ENCODE data around the gene GCC2. TPM values are rescaled to one million over a fixed set of nuclear protein-coding genes. Genes with fewer than 3 reads are reported as not detected.
"Not testable (repeated sequence)": the region's sequence is repeated elsewhere in the genome, so short reads cannot be mapped to it uniquely, and the experiment has no call there.

Gene GCC2
- total RNA-seq, 1 donor from 2014 or later, result 53.9 TPM

DNA sequence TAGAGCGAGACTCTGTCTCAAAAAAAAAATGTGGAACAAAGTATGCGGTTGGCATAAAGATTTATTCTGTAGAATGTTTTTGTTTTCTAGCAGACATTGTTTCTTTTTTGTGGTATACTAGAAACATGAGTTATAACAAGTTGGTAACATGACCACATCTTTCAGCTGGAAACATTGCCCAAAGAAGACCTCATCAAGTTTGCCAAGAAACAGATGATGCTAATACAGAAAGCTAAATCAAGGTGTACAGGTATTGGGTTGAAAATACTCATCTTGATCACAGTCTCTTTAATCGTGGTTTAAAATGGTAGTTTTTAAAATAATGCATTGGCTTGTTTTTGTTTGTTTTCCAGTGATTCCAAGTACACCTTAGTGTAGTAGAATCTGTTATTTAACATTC, 1.9 kb downstream of the GCC2 start:
- peaks cover 16% of the 10 kb centered on the region for H3K36me3 ChIP-seq (ENCODE audit: insufficient read depth, low read length)
- Mint-ChIP-seq H3K27ac (ENCODE audit: unreplicated experiment) (no peak overlapping the region), H3K27me3 (ENCODE audit: low read depth, unreplicated experiment) (no peaks in the 10 kb centered on the region), H3K36me3 (ENCODE audit: low read depth, unreplicated experiment) (peaks cover 7% of the 10 kb centered on the region), H3K4me3 (ENCODE audit: unreplicated experiment) (peak overlapping the region; percentile 98), H3K4me1 (ENCODE audit: low read depth, unreplicated experiment) (peaks cover 8% of the 10 kb centered on the region), H3K9me3 (ENCODE audit: unreplicated experiment) (peaks cover 2% of the 10 kb centered on the region)
- H2AFZ ChIP-seq (ENCODE audit: low read depth, low read length), result no peak overlapping the region
- no peak for TF ChIP-seq EZH2 (IDR thresholded peaks at IDR 0.05; ENCODE audit: insufficient read depth, low read length)
- TF ChIP-seq, protein P1, sequence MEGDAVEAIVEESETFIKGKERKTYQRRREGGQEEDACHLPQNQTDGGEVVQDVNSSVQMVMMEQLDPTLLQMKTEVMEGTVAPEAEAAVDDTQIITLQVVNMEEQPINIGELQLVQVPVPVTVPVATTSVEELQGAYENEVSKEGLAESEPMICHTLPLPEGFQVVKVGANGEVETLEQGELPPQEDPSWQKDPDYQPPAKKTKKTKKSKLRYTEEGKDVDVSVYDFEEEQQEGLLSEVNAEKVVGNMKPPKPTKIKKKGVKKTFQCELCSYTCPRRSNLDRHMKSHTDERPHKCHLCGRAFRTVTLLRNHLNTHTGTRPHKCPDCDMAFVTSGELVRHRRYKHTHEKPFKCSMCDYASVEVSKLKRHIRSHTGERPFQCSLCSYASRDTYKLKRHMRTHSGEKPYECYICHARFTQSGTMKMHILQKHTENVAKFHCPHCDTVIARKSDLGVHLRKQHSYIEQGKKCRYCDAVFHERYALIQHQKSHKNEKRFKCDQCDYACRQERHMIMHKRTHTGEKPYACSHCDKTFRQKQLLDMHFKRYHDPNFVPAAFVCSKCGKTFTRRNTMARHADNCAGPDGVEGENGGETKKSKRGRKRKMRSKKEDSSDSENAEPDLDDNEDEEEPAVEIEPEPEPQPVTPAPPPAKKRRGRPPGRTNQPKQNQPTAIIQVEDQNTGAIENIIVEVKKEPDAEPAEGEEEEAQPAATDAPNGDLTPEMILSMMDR (IDR thresholded peaks at IDR 0.05; ENCODE audit: insufficient read depth, low read depth, low read length), result no peak
- DNase-seq (ENCODE audit: low read depth) (no peak), FAIRE-seq (no peak)
- no peaks in the 10 kb centered on the region for H3K27me3 ChIP-seq (ENCODE audit: insufficient read depth, low read length)
- peaks cover 11% of the 10 kb centered on the region for H3K4me1 ChIP-seq (ENCODE audit: insufficient read depth, low read length)
- H3K9me3 ChIP-seq (ENCODE audit: insufficient read depth, low read depth, low read length), result no peaks in the 10 kb centered on the region
- H4K20me1 ChIP-seq (ENCODE audit: insufficient read depth, low read length), result no peaks in the 10 kb centered on the region
- no peak overlapping the region for H3K27ac ChIP-seq (ENCODE audit: low read depth, low read length)
- no peak overlapping the region for H3K4me2 ChIP-seq (ENCODE audit: low read length)
- H3K9ac ChIP-seq (ENCODE audit: low read length), result no peak overlapping the region
- H3K4me3 ChIP-seq (ENCODE audit: insufficient read depth, low read depth, low read length), result no peak overlapping the region
- peaks cover 12% of the 10 kb centered on the region for H3K79me2 ChIP-seq (ENCODE audit: insufficient read depth, low read length)

DNA sequence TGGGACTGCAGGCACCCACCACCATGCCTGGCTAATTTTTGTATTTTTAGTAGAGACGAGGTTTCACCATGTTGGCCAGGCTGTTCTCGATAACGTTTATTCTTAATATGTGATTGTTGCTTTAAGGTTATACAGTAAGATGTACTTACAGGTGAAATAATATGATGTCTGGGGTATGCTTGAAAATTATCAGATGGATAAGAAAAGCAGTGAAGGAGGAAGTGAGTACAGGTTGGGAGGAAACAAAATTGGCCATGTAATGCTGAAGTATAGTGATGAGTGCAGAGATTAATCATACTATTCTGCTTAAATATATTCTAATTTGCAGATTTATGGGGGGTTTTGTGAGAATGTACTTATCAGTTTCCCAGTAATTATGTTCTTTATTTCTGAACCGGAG, 3.0 kb downstream of the GCC2 start:
- H3K36me3 ChIP-seq (ENCODE audit: insufficient read depth, low read length), result peaks cover 16% of the 10 kb centered on the region

DNA sequence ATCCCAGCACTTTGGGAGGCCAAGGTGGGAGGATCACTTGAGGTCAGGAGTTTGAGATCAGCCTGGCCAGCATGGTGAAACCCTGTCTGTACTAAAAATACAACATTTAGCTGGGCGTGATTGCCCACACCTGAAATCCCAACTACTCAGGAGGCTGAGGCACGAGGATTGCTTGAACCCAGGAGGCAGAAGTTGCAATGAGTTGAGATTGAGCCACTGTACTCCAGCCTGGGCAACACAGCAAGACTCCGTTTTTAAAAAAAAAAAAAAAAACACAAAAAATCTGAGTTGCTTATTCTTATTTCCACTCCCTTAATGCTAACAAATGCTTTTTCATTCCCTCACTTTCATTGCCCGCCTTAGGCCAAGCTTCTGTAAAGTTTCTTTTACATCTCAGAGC, 4.5 kb downstream of the GCC2 start:
- not testable (repeated sequence) for H3K27me3 Mint-ChIP-seq (ENCODE audit: low read depth, unreplicated experiment); H3K4me1 ChIP-seq (ENCODE audit: insufficient read depth, low read length); H3K9ac ChIP-seq (ENCODE audit: low read length); H3K9me3 ChIP-seq (ENCODE audit: insufficient read depth, low read depth, low read length); H3K4me3 ChIP-seq (ENCODE audit: insufficient read depth, low read depth, low read length); H4K20me1 ChIP-seq (ENCODE audit: insufficient read depth, low read length); H3K27ac Mint-ChIP-seq (ENCODE audit: unreplicated experiment); H2AFZ ChIP-seq (ENCODE audit: low read depth, low read length); DNase-seq (ENCODE audit: low read depth); H3K27ac ChIP-seq (ENCODE audit: low read depth, low read length); H3K4me3 Mint-ChIP-seq (ENCODE audit: unreplicated experiment); H3K9me3 Mint-ChIP-seq (ENCODE audit: unreplicated experiment); H3K4me2 ChIP-seq (ENCODE audit: low read length); H3K27me3 ChIP-seq (ENCODE audit: insufficient read depth, low read length); H3K4me1 Mint-ChIP-seq (ENCODE audit: low read depth, unreplicated experiment); FAIRE-seq
- Histone ChIP-seq H3K36me3 (ENCODE audit: insufficient read depth, low read length) (peaks cover 16% of the 10 kb centered on the region), H3K79me2 (ENCODE audit: insufficient read depth, low read length) (peaks cover 17% of the 10 kb centered on the region)
- peaks cover 22% of the 10 kb centered on the region for H3K36me3 Mint-ChIP-seq (ENCODE audit: low read depth, unreplicated experiment)

More for the DNA sequence above, 3.0 kb downstream of the GCC2 start:
- Histone ChIP-seq H2AFZ (ENCODE audit: low read depth, low read length) (no peak overlapping the region), H3K27ac (ENCODE audit: low read depth, low read length) (no peak overlapping the region), H4K20me1 (ENCODE audit: insufficient read depth, low read length) (no peaks in the 10 kb centered on the region), H3K4me1 (ENCODE audit: insufficient read depth, low read length) (peaks cover 11% of the 10 kb centered on the region), H3K4me3 (ENCODE audit: insufficient read depth, low read depth, low read length) (no peak overlapping the region), H3K9ac (ENCODE audit: low read length) (no peak overlapping the region), H3K27me3 (ENCODE audit: insufficient read depth, low read length) (no peaks in the 10 kb centered on the region), H3K4me2 (ENCODE audit: low read length) (no peak overlapping the region), H3K9me3 (ENCODE audit: insufficient read depth, low read depth, low read length) (no peaks in the 10 kb centered on the region), H3K79me2 (ENCODE audit: insufficient read depth, low read length) (peaks cover 12% of the 10 kb centered on the region)
- no peak for DNase-seq (ENCODE audit: low read depth)
- Mint-ChIP-seq H3K4me3 (ENCODE audit: unreplicated experiment) (peak overlapping the region; percentile 11), H3K27ac (ENCODE audit: unreplicated experiment) (no peak overlapping the region), H3K36me3 (ENCODE audit: low read depth, unreplicated experiment) (peaks cover 11% of the 10 kb centered on the region), H3K9me3 (ENCODE audit: unreplicated experiment) (peaks cover 2% of the 10 kb centered on the region), H3K27me3 (ENCODE audit: low read depth, unreplicated experiment) (no peaks in the 10 kb centered on the region), H3K4me1 (ENCODE audit: low read depth, unreplicated experiment) (peaks cover 8% of the 10 kb centered on the region)
- no peak for FAIRE-seq
- TF ChIP-seq EZH2 (IDR thresholded peaks at IDR 0.05; ENCODE audit: insufficient read depth, low read length), result no peak
- TF ChIP-seq, protein P1 (IDR thresholded peaks at IDR 0.05; ENCODE audit: insufficient read depth, low read depth, low read length), result no peak
